PFSK-1 (cell line): ENCODE data around the gene CD300A.

Experiments used
- POLR2AphosphoS5 ChIP-seq: IDR thresholded peaks from 2 replicates; pipeline ENCODE4 v1.6.1; 2012; ENCODE audit warnings: low read depth, mild to moderate bottlenecking, control low read depth, low read length, moderate library complexity
- SIN3A ChIP-seq: IDR thresholded peaks from 2 replicates; pipeline ENCODE4 v1.6.1; 2012; ENCODE audit warnings: mild to moderate bottlenecking, low read length, moderate library complexity, borderline replicate concordance; ENCODE audit not compliant: insufficient read depth
- TAF1 ChIP-seq: IDR thresholded peaks from 2 replicates; pipeline ENCODE4 v1.6.1; 2012; ENCODE audit warnings: low read length, control low read depth, borderline replicate concordance; ENCODE audit not compliant: insufficient read depth
- TF ChIP-seq, protein P1 (sequence below), 2 experiments: IDR thresholded peaks; 2 replicates each; pipeline versions ENCODE4 v1.6.1 to v1.8.0; 2011 to 2012; ENCODE audit warnings: low read depth in 2 of 2, low read length in 2 of 2, control low read depth in 1 of 2, inconsistent platforms in 1 of 2, mild to moderate bottlenecking in 1 of 2, moderate library complexity in 1 of 2; ENCODE audit not compliant: insufficient read depth in 1 of 2

- no peak for TF ChIP-seq SIN3A
- no peak for TF ChIP-seq POLR2AphosphoS5
- no peak for TF ChIP-seq TAF1
- TF ChIP-seq, protein P1, sequence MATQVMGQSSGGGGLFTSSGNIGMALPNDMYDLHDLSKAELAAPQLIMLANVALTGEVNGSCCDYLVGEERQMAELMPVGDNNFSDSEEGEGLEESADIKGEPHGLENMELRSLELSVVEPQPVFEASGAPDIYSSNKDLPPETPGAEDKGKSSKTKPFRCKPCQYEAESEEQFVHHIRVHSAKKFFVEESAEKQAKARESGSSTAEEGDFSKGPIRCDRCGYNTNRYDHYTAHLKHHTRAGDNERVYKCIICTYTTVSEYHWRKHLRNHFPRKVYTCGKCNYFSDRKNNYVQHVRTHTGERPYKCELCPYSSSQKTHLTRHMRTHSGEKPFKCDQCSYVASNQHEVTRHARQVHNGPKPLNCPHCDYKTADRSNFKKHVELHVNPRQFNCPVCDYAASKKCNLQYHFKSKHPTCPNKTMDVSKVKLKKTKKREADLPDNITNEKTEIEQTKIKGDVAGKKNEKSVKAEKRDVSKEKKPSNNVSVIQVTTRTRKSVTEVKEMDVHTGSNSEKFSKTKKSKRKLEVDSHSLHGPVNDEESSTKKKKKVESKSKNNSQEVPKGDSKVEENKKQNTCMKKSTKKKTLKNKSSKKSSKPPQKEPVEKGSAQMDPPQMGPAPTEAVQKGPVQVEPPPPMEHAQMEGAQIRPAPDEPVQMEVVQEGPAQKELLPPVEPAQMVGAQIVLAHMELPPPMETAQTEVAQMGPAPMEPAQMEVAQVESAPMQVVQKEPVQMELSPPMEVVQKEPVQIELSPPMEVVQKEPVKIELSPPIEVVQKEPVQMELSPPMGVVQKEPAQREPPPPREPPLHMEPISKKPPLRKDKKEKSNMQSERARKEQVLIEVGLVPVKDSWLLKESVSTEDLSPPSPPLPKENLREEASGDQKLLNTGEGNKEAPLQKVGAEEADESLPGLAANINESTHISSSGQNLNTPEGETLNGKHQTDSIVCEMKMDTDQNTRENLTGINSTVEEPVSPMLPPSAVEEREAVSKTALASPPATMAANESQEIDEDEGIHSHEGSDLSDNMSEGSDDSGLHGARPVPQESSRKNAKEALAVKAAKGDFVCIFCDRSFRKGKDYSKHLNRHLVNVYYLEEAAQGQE (IDR thresholded peaks at IDR 0.05; ENCODE audit: insufficient read depth in 1 of 2, low read depth in 2 of 2, low read length in 2 of 2) = no peak
These were observed 36.4 kb downstream of the CD300A start for GRCh38 chr17:74502861-74503260.
